Cerebellar nuclear complex (tissue), 1 donor: ENCODE results near the gene TMEM255B.
"Not testable (repeated sequence)": the region's sequence is repeated elsewhere in the genome, so short reads cannot be mapped to it uniquely, and the experiment has no call there.

ENCODE experiments used
- DNase-seq, 2 experiments: peaks; one replicate each; lab custom pipeline; 2025; lab: John Stamatoyannopoulos, UW

The TMEM255B gene

GRCh38 chr13:113817860-113818691 lies 59.0 kb downstream of the TMEM255B start:
- DNase-seq, result no peak

DNA sequence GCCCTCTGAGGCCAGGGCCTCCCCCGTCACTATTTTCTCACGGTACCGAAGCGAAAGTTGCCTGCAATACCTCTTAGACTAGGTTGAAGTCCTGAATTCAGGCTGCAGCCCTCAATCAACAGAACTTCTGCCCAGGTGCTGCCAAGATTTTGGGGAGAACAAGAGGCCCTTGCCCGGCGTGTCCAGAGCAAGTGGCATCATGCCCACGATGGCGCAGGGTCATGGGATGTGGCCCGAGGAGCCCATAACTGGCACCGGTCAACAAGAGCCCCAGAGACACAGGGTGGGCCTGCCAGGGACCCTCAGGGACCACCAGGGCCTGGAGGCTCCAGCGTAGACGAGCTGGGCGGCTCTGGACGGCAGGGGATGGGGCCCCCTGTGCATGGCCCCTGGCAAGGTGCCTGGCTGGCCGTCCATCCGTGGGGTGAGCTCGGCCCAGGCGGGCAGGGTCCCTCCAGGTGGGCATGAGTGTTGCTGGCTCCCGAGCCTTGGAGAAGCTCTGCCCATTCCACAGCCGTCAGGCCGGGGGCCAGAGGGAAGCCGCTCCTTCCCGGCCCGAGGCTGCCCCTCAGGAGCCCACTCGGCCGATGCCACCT lies 59.8 kb downstream of the TMEM255B start:
- DNase-seq, result no peak

DNA sequence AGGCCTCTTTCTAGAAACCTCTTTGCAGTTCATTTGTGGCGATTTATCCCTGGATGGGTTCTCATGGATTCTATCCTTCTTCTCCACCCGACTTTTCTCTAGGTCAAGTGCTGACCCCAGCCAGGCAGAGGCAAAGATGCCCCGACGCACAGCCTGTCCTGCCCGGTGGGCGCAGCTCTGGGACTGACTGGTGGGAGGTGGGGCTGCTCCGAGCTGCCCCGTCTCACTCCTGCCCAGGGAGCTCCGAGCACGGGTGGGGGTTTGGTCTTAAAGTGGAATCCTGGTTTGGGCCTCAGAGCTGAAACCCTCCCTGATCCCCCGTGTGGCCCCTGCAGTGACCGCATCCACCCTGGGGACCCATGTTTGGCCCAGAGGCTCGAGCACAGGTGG lies 60.3 kb downstream of the TMEM255B start:
- DNase-seq, result no peak

GRCh38 chr13:113819731-113820715 lies 61.0 kb downstream of the TMEM255B start:
- DNase-seq, result no peak

DNA sequence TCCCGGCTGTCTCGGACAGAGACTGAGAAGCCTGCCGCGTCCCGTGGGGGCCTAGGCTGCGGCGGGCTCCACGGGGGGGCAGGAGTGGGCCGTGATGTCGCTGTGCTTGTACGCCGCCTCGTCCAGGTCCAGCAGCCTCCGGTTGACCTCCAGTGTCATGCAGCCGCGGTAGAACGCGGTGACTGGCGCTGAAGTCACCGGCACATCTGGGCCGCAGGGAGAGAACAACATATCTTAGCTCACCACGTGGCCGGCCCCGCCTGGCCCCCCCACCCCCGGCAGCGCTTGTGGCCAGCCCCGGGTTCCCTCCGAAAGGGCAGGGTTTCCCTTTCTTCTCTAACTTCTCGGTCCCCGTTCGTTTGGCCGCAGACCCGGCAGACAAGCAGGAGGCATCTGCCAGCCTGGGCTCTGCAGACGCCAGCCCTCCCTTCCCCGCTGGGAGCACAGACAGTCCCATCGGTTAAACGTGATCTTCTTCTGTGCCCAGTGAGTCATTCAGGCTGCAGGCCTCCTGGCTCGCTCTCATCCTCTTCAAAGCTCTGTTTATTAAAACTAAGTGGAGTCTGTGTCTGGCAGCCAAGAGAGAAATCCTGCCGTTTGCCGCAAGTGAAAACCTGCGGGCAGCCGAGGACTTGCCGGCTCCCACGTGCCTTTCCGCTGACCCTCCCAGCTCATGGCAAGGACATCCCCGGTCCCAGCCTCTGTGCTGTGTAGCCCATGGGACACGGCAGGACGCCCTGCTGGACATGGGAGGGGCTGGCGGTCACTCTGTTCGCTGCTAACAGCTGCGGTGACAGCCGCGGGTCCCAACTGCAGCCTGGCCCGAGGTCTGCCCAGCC lies 62.0 kb downstream of the TMEM255B start:
- peak; percentile 10 to 28 for DNase-seq

DNA sequence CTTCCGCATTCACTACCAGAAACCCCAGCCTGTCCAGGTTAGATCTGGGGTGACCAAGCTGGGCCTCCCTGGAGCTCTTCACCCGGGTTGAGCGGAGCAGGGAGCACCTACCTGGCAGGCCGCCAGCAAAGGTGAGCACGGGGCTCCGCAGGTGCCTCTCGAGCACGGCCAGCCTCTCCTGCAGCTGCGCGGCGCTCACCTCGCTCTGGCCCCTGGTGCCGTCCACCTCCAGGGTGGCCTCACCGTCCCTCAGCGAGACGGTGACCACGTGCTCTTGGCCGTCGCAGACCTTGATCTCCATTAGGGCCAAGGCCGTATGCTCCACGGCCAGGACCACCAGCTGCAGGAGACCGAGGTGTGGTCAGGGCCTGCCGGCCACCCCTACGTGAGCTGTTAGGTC lies 62.8 kb downstream of the TMEM255B start:
- DNase-seq, result no peak

DNA sequence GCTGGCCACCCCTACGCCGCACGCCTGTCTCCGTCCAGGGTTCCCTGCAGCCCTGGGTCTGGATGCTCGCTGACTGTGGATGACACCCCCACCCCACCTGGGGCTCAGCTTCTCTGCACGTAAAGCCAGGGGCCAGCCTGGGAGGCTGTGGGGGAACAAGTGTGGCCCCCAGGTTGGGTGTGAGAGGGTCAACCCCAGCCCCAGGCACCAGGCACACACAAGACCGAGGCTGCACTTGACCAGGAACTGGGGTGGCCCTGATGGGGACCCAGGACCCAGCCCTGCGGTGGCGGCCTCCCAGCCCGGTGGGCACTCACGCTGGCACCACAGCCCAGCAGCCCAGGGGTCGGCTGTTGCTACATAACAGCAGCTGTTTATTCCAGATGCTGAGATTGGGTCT lies 63.2 kb downstream of the TMEM255B start:
- DNase-seq, result no peak

DNA sequence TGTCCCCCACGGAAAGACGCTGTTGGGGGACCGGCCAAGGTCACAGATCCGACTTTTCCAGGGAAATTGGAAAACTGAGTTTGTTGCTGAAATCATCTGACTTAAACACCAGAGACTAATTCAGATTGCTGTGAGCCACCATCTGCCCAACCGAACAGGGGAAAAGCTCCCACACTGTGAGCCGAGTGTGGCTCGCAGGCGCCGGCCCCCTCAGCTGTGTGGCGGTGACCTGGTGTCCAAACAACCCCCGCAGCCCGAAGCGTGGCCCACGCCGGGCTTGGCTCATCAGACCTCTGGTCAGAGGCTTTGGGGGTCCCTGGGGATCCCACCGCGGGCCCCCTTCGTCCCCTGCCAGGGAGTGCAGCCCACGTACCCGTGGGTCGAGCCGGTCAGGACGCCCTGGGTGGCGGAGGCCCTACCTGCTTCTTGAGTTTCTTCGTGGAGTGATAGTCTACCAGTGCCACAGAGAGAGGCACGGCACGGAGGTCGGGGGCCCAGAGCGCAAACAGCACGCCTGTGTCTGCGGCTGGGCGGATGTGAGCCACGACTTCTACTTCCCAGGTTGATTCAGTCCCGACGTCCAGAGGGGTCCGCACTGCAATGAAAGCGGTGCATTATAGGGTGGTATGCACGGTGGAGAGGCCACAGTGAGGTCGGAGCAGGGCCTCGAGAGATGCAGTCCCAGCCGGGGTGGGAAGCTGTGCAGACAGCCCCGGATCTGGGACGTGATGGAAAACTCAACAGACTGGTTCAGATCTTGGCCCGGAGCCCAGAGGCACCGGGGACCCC lies 64.1 kb downstream of the TMEM255B start:
- DNase-seq, result no peak

DNA sequence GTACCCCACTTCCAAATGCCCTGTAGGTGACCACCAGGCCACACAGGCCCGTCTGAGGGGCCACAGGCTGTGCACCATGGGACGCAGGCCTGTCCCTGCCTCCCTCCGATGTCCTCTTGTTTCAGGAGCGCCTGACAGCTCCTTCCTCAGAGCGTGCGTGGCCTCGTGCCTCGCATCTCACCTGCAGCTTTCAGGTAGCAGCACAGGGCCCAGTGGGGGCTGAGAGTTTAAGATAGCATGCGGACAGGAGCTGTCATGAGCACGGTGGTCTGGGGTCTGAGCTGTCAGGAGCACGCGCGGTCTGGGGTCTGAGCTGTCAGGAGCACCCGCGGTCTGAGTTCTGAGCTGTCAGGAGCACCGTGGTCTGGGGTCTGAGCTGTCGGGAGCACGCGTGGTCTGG lies 64.7 kb downstream of the TMEM255B start:
- no peak for DNase-seq

DNA sequence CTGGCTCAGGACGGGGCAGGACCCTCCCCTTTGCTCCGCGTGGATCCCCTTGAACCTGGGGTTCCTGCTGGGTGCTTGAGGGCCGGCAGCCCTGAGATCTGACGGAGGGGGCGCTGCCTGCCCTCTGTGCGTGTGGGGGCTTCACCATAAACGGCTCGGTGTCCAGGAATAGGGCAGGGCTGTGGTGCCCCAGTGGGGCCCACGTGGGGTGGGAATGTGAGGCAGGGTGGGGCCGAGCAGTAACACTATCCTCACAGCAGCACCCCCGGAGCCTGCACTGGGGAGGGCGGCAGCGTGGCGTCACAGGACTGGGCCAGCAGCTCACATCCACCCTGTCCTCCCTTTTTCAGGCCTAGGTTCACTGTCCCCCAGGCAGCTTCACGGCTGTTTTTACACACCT lies 66.8 kb downstream of the TMEM255B start:
- no peak for DNase-seq

- not testable (repeated sequence) for DNase-seq
Observed at GRCh38 chr13:113826446-113826845, 67.4 kb downstream of the TMEM255B start.

DNA sequence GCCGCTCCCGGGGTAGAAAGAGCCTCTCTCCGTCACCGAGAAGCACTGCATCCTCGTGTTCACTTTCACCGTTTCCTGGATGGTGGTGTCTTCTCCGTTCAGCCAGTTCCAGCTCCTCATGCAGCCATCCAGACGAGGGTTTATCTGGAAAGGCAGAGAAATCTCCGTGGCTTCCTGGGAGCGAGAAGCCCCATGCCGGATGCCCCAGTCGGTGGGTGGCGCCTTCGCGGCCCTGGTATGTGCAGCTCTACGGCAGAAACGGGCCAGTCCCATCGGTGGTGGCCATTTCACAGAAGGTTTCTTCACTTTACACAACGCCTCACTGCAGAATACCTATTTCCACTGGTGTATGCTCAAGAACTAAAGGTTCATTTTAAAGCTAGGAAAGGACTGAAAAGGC lies 68.0 kb downstream of the TMEM255B start:
- DNase-seq, result no peak

DNA sequence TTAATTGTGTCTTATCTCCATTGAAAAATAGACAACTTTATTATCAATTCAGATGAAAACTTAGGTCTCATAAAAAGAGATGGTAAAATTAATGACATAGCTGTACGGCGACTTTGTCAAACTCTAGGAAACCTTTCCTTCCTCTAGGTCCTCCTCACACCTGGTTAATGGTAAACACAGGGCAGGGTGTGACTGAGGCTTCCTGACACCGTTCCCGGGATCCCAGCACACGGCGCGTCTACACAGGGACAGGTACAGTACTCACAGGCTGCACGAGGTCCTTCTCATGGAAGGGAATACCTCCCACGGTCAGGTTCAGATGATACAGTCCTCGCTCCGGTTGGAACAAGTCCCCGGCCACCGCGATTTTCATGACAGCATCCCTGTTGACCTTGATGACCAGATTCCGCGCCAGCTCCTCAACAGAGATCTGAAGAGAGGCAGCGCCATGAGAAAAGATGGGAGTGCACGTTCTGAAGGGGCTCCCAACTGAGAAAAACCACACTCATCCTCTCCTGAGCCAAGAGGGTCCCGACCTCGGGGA lies 69.3 kb downstream of the TMEM255B start:
- no peak for DNase-seq

DNA sequence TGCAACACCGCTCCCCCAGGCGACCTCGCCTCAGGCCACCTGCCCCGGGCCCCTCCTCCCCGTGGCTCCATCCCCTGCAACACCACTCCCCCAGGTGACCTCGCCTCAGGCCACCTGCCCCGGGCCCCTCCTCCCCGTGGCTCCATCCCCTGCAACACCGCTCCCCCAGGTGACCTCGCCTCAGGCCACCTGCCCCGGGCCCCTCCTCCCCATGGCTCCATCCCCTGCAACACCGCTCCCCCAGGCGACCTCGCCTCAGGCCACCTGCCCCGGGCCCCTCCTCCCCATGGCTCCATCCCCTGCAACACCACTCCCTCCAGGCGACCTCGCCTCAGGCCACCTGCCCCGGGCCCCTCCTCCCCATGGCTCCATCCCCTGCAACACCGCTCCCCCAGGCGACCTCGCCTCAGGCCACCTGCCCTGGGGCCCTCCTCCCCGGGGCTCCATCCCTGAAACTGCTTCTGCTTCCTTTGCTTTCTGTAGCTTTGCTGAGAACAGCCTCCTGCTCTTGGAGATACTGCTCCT lies 71.5 kb downstream of the TMEM255B start:
- DNase-seq, result not testable (repeated sequence)

DNA sequence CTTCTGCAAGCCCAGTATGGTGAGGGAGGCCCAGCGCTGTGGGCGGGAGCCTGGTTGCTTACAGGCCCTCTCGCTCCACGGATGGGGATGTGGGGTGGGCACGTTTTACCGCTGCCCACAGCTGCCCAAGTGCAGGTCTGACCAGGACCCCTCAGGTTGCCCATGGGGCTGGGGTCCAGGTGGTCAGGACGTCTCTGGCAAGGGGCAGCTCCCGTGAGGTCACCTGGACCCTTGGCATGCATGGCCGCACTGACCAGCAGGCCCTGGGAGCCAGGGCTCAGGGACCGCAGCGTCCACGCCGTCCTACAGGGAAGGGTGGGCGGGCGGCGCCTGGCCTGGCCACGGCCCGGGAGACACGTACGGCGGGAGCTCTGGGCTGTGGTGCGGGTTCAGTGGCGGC lies 72.0 kb downstream of the TMEM255B start:
- DNase-seq, result no peak

DNA sequence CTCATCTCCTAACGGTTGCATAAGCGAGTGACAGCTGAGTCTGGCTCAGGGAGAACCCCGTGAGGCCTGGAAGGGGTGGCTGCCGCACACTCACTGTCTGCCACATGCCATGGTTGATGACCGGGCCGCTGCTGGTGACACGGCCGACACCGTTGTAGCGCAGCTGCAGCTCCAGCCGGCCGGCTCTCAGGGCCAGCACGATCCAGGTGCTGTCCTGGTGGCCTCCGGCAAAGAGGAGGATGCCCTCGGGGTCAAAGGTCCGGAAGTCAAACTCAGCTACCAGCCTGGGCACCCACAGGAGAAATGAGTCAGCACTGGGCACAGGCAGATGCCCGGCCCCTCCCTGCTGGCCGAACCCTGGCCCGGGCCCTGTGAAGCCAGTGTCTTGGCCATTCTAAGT lies 73.2 kb downstream of the TMEM255B start:
- DNase-seq, result no peak

- no peak for DNase-seq
Observed at GRCh38 chr13:113832631-113833030, 73.6 kb downstream of the TMEM255B start.

DNA sequence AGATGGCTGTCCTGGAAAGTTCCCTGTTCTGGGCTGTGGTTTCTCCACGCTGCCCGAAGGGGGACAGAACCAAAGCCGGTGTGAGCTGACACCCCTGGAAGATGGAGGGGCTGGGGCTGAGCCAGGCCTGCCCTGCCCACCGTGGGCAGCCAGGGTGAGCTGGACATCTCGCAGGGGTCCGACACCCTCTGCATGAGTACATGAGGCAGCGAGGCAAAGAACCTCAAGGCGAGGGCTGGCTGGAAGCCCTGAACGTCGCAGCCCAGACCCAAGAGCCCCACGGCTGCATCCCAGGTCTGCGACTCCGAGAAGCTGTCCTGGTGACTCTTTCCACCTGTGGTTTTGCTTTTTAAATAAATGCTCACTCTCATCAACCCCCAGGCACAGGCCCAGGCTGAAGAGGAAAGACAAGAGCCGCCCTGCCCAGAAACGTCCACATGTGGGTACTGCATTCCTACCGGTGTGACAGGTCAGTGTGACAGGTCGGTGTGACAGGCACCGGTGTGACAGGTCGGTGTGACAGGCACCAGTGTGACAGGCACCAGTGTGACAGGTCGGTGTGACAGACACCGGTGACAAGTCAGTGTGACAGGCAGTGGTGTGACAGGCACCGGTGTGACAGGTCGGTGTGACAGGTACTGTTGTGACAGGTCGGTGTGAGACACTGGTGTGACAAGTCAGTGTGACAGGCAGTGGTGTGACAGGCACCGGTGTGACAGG lies 74.2 kb downstream of the TMEM255B start:
- no peak for DNase-seq

- not testable (repeated sequence) for DNase-seq
Observed at GRCh38 chr13:113834006-113834405, 75.0 kb downstream of the TMEM255B start.
